Astrocyte (in vitro differentiated cells and primary cell): ENCODE measurements around the gene GJA4.

Experiments
- EZH2 ChIP-seq: IDR thresholded peaks from 2 replicates; pipeline ENCODE4 v1.6.1; 2012; ENCODE audit warnings: mild to moderate bottlenecking, low read length, inconsistent platforms; ENCODE audit not compliant: insufficient read depth
- TF ChIP-seq, protein P1 (sequence below): IDR thresholded peaks from 2 replicates; pipeline ENCODE4 v1.5.1; 2011; ENCODE audit warnings: low read depth, mild to moderate bottlenecking, inconsistent platforms, low read length, moderate library complexity; ENCODE audit not compliant: insufficient read depth

DNA sequence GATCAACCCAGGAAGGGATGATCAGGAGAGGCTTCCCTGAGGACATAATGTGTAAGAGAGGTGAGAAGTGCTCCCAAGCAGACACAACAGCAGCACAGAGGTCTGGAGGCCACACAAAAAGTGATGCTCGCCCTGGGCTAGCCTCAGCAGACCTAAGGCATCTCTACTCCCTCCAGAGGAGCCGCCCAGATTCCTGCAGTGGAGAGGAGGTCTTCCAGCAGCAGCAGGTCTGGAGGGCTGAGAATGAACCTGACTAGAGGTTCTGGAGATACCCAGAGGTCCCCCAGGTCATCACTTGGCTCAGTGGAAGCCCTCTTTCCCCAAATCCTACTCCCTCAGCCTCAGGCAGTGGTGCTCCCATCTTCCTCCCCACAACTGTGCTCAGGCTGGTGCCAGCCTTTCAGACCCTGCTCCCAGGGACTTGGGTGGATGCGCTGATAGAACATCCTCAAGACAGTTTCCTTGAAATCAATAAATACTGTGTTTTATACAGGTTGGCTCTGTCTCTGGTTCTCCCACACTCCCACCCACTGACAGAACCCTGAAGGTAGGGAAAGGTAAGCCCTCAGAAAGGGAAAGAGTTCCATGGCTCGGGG lies 6.8 kb upstream of the GJA4 start:
- TF ChIP-seq EZH2: no peak
- TF ChIP-seq, protein P1, sequence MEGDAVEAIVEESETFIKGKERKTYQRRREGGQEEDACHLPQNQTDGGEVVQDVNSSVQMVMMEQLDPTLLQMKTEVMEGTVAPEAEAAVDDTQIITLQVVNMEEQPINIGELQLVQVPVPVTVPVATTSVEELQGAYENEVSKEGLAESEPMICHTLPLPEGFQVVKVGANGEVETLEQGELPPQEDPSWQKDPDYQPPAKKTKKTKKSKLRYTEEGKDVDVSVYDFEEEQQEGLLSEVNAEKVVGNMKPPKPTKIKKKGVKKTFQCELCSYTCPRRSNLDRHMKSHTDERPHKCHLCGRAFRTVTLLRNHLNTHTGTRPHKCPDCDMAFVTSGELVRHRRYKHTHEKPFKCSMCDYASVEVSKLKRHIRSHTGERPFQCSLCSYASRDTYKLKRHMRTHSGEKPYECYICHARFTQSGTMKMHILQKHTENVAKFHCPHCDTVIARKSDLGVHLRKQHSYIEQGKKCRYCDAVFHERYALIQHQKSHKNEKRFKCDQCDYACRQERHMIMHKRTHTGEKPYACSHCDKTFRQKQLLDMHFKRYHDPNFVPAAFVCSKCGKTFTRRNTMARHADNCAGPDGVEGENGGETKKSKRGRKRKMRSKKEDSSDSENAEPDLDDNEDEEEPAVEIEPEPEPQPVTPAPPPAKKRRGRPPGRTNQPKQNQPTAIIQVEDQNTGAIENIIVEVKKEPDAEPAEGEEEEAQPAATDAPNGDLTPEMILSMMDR: no peak
